DMS53 treated with DMSO at 0.1 percent for 48 hours (cell line): Measurements from ENCODE around the gene PRDX6.
"Not testable (repeated sequence)": the region's sequence is repeated elsewhere in the genome, so short reads cannot be mapped to it uniquely, and the experiment has no call there.

ENCODE experiments used
- DNase-seq: peaks from one replicate; lab custom pipeline; 2025; ENCODE audit not compliant: unreplicated experiment; lab: John Stamatoyannopoulos, UW

PRDX6 gene

GRCh38 chr1:173495609-173496267, 18.6 kb downstream of the PRDX6 start:
- no peak for DNase-seq

GRCh38 chr1:173496757-173497320, 19.7 kb downstream of the PRDX6 start:
- no peak for DNase-seq

DNA sequence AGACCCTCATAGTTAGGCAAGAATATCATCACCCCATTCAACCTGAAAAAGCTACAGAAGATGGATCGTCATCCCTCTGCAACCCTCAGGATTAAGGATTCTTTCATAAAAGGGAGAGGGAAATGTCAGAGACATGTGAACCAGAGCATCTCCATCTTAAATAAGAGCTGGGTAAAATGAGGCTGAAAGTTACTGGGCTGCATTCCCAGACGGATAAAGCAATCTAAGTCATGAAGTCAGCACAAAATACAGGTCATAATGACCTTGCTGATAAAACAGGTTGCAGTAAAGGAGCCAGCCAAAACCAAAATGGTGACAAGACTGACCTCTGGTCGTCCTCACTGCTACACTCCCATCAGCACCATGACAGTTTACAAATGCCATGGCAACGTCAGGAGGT, 22.6 kb downstream of the PRDX6 start:
- no peak for DNase-seq

- DNase-seq, result no peak
Observed at GRCh38 chr1:173502104-173502503, 25.0 kb downstream of the PRDX6 start.

DNA sequence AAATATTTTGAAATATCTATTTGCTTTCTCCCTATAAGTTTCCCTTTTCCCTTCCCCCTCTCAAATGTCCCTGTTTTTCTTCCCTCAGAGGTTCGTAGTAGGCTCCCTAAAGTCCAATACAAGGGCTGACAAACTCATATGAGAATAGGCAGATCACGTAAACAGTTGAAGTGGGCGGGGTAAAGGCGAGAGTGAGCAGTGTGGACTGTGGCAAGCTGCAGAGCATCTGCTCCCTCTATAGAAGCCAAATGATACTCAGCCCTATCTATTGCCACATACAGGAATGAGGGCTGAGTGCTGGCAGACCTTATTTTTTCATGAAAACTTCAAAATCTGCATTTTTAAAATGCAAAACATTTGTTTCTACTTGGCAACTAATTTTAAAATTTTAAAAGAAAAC, 26.3 kb downstream of the PRDX6 start:
- no peak for DNase-seq

GRCh38 chr1:173504268-173504667, 27.1 kb downstream of the PRDX6 start:
- no peak for DNase-seq

- DNase-seq, result no peak
Observed at GRCh38 chr1:173505391-173505790, 28.3 kb downstream of the PRDX6 start.

- no peak for DNase-seq
Observed at GRCh38 chr1:173506437-173506836, 29.3 kb downstream of the PRDX6 start.

GRCh38 chr1:173507205-173507846, 30.2 kb downstream of the PRDX6 start:
- no peak for DNase-seq

DNA sequence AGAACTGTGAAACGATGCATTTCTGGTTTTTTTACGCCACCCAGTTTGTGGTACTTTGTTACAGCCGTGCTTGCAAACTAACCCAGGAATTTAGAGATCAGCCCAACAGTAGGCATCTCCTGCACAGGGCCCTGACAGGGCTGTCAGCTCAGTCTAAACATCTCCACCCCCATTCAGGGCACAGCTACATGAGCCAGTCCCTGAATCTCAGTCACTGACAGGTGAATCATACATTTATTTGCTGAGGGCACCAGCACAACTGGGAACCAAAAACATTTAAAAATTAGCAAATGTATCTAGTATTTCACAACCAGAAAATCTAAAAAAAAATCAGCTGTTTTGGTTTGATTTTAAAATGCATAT, 30.7 kb downstream of the PRDX6 start:
- no peak for DNase-seq

DNA sequence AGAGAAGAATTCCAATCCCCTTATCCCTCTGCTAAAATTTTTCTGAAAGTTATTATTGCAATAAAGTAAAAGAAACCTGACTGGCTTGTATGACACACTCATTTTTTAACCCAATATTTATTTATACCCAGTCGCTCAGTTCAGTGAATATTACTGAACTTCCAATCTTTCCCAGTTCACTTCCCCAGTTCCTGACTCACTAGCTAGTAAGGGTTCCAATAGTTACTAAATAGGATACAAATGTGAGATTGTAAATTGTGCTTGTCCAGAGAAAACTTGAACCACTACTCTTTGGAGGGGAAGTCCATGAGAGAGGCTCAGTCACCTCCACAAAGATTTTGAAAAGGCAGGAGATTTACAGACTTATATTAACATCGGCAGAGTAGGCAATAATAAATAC, 31.4 kb downstream of the PRDX6 start:
- DNase-seq, result no peak

DNA sequence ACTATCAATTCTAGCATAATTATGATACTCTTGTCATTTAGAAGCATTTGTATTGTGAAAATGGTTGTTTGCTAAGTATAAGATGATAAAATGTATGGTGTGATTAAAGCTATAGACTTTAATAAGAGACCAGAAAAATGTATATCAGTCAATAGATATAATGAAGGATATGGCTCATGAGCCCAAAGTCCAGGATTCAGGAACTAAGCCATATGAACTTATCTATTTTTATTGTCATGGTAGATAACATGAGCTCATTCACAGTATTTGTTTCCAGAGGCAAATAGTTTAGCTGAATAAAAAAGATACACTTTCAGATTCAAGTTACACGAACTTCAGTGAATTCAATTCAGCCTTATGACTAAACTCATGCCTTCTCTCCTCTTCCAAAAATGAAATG, 32.7 kb downstream of the PRDX6 start:
- DNase-seq, result no peak

DNA sequence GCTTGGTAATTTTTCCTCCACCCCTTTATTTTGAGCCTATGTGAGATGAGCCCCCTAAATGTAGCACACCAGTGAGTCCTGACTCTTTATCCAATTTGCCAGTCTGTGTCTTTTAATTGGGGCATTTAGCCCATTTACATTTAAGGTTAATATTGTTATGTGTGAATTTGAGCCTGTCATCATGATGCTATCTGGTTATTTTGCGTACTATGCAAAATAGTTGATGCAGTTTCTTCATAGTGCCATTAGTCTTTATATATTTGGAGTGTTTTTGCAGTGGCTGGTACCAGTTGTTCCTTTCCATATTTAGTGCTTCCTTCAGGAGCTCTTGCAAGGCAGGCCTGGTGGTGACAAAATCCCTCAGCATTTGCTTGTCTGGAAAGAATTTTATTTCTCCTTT, 37.4 kb downstream of the PRDX6 start:
- not testable (repeated sequence) for DNase-seq

DNA sequence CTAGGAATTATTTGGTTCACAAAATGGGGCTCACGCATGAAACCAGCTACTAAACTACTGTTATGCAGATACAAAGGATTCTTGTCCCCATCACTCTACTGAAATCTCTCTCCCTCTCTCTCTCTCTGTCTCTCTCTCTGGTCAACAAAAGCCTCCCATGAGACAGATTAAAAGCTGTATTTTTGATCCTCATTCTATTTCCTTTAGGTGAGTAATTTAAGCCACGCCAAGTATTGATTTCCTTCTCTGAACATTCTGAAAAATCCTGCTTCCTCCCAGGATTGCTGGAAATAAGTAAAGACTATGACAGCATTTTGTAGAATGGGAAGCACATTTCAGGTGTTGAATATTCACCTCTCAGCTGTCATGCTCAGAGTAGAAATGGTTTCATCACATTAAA, 43.7 kb downstream of the PRDX6 start:
- no peak for DNase-seq

DNA sequence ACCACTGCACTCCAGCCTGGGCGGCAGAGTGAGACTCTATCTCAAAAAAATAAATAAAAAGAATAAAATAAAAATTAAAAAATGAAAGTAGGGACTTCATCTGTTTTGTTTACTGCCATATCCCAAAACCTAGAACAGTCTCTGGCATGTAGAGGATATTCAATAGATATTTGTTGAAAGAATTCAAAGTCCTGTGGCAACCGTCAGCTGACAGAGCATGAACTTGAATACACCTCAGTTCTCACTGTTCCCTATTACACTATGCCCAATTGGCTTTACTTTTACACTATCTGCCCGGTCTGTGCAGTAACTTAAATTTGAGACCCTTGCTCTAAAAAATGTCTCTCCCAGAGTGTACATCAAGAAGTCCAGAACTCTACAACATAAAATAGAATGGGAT, 46.2 kb downstream of the PRDX6 start:
- DNase-seq, result no peak

DNA sequence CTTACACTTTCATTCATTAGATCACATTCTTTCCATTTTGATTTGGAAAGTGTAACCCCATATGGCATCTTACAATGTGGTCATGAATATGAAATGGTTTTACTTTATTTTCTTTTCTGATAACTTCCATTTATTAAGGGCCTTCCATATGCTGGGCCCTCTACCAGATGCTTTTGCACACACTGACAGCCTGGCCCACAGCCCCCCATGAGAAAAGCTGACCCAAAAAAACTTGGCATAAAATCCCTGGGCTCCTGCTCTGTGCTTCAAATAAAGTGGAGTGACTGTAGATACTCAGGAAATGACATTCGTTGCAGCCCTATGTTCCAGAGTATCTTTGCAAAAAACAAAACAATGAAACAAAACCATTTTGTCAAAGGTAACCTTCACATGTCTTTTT, 48.8 kb downstream of the PRDX6 start:
- DNase-seq, result no peak

DNA sequence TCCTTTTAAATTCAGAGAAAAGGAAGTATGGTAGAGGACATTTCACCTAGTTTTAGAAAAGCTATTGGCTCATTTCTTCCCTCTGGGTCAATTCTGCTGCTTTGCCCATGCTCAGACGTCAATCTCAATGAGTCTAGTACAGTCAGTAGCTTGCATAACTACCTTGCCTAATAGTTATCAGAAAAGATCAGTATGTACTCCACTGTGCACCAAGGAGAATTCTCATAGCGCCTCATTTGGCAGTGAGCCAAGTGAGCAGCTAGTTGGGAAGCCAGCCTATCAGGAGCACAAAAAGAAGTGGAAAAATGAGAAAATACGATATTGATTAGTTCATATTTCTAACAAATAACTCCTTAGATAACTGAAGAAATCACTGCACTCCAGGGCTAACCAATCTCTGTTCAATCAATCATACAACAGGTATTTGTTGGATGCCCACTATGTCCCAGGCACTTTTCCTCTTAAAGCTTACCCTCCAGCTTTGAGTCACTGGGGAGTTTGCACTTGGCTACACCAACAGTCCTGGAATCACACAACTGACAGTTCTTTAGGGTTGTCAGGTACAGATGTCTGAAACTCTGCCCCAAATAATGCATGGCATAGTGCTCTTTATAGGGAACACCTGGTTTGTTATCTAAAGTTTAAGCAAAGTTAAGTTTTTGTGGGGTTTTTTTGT, 50.2 kb downstream of the PRDX6 start:
- DNase-seq, result no peak

- no peak for DNase-seq
Observed at GRCh38 chr1:173529106-173529505, 52.0 kb downstream of the PRDX6 start.

DNA sequence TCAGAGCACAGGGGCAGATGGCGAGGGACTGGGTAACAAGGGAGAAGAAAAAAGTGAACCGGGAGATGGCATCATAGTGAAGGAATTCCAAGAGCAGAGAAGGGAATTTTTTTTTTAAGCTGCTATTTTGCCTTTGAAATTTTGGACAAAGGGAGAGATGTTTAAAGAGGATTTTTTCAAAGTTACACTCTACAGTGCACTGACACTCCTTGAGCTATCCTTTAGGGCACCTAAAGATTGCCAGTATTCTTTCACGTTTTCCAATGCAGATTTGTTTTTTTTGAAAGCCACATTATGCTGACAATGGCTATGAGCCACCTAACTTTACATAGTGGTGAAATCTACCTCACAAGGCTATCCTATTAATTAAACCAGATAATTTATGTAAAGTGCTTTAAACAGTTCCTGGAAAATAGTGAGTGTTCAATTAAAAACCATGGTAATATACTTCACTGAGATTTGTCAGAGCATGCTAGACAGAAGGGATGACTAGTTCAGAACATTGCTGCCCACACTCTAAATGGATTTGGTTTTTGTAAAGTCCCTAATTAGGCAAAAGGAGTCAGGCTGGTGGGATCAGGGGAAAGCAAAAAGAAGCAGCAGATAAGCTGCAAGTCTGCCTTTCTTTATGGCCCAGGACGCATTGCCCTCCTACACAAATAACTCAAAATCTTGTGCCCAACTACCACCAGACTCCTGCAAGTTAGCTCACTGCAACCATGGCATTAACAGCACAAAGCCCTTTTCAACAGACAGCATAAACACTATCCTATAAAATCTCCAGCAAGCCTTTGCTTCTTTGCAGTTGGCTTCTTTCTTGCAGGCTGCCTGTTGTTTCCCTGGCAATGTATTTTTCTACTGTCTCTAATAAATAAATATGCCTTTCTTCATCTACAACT, 53.9 kb downstream of the PRDX6 start:
- no peak for DNase-seq

DNA sequence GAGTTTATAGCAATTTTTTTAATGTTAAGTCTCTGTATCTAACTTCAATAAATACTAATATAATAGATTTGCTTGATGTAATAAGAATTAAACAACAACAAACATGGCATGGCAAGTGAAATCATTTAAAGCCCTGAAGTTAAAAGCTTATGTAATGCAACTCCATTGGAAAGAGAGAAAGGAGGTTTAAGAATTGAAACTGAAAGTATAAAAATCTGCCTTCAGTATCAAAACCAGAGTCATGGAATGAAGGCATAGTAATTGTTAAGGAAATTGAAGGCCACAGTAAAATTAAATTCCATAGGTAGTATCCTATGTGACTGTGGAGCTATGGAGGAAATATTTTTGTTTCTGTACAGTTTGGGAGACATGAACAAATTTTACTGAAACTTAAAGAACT, 55.1 kb downstream of the PRDX6 start:
- no peak for DNase-seq

GRCh38 chr1:173536223-173536622, 59.1 kb downstream of the PRDX6 start:
- no peak for DNase-seq
